EH (cell line): Measurements from ENCODE around the gene FAM90A1.
"Not testable (repeated sequence)": the region's sequence is repeated elsewhere in the genome, so short reads cannot be mapped to it uniquely, and the experiment has no call there.

Source experiments
- DNase-seq: peaks from one replicate; pipeline ENCODE4 v3.0.0-alpha.2; 2015; ENCODE audit warnings: low read depth

FAM90A1 gene, protein sequence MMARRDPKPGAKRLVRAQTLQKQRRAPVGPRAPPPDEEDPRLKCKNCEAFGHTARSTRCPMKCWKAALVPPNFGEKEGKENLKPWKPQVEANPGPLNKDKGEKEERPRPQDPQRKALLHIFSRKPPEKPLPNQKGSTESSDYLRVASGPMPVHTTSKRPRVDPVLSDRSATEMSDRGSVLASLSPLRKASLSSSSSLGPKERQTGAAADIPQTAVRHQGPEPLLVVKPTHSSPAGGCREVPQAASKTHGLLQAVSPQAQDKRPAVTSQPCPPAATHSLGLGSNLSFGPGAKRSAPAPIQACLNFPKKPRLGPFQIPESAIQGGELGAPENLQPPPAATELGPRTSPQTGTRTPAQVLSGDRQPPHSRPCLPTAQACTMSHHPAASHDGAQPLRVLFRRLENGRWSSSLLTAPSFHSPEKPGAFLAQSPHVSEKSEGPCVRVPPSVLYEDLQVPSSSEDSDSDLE

DNA sequence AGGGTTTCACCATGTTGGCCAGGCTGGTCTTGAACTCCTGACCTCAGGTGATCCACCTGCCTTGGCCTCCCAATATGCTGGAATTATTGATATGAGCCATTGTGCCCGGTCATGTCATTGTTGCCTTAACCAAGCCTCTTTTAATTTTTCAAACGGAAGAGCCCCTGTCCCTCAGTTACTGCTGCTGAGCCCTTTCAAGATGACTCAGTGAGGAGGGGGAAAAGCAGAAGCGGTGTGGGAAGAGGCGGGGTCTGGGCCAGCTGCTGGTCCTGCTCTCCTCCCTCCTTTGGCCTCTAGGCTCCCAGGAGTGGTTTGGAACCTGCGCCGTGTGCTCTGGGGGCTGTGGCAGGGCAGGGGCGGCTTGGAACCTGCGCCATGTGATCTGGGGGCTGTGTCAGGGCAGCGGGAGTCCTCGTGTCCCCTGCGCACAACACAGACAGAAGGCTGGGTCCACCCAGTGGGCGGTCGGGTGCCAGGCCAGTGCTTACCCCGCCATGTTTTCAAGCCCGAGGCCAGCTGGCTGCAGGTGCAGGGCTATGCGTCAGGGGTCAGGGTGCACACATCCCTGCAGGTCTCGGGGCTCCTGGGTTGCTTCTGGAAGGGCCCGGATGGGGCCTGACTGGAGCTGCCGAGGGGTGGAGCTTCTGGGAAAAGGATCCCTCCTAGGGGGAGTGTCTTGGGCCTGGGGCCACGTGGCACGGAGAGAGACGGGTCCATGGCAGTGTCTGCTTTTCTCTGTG lies at the start of gene FAM90A1:
FAM90A1 (minus strand) TSS at position 627 of the 740 bp plus-strand sequence. CDS start 2,786 bp downstream, outside the sequence.
- peak; percentile 25 for DNase-seq

GRCh38 chr12:8276397-8276796 lies 49.0 kb upstream of the FAM90A1 start:
- DNase-seq = not testable (repeated sequence)

DNA sequence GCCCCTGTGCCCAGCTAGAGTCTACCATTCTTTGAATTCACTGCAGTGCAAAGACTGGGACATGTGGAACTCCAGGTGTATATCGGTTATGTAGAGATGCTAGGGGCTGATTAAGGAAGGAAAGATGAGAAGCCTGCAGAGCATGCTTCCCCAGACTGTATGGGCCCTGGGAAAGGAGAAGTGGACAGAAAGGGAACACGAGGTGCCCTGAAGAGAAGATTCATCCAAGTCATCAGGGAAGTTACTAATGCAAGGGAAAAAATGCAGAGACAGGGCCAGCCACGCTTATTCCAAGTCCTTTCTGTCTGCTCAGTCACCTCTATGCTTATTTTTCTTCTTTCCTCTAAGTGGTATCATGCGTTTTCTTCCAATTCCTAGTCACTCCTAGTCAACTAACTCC lies 39.3 kb upstream of the FAM90A1 start:
- DNase-seq = not testable (repeated sequence)

DNA sequence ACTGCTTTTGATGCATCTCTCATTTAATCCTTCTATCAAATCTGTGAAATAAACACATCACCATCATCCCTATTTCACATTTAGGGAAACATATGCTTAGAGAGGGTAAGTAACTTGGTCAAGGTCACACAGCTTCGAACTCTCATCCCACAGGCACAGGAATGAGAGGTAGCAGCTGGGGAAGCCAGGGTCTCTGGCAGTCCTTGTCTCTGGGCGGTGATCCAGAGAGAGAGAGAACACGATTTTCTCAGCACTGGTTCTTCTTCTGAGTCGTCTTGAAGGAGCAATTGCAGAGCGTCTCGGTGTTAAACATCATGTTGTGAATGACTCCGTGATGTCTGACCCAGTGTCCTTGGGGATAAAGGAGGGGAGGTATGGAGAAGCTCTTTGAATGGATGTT lies 36.8 kb upstream of the FAM90A1 start:
- not testable (repeated sequence) for DNase-seq

DNA sequence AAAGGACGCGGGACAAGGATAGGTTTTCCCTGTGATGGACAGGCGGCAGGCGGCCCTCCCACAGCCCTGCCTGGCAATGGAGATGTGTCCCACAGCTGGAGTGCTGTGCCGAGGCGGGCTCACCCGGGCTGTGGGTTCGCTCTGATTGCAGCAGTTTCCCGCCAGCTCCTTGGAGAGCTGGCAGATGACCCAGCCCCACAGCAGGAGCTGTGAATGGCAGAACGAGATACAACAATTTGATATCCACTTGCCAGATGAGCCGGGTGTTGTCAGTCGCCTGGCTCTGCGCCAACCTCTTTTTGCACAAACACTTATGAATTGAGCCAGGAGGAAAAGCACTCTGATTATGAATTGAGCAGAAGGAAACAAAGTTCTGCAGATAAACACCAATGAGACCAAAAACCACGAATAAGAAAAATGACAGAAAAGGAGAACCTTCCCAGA lies 33.7 kb upstream of the FAM90A1 start:
- not testable (repeated sequence) for DNase-seq

GRCh38 chr12:8256356-8256755 lies 28.9 kb upstream of the FAM90A1 start:
- not testable (repeated sequence) for DNase-seq

GRCh38 chr12:8254705-8255104 lies 27.3 kb upstream of the FAM90A1 start:
- DNase-seq = not testable (repeated sequence)

DNA sequence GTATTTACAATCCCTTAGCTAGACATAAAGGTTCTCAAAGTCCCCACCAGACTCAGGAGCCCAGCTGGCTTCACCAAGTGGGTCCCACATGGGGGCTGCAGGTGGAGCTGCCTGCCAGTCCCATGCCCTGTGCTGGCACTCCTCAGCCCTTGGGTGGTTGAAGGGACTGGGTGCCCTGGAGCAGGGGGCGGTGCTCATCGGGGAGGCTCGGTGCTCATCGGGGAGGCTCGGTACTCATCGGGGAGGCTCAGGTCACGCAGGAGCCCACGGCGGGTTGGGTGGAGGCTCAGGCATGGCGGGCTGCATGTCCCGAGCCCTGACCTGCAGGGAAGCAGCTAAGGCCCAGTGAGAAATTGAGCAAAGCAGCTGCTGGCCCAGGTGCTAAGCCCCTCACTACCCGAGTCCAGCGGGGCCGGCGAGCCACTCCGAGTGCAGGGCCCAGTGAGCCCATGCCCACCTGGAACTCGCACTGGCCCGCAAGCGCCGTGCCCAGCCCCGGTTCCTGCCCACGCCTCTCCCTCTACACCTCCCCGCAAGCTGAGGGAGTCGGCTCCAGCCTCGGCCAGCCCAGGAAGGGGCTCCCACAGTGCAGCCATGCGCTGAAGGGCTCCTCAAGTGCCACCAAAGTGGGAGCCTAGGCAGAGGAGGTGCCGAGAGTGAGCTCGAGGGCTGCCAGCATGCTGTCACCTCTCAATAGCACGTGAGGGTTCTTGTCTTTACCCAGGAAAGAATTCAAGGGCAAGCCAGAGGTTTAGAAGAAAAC lies 24.8 kb upstream of the FAM90A1 start:
- DNase-seq = not testable (repeated sequence)

GRCh38 chr12:8251616-8252015 lies 24.2 kb upstream of the FAM90A1 start:
- peak; percentile 14 for DNase-seq

DNA sequence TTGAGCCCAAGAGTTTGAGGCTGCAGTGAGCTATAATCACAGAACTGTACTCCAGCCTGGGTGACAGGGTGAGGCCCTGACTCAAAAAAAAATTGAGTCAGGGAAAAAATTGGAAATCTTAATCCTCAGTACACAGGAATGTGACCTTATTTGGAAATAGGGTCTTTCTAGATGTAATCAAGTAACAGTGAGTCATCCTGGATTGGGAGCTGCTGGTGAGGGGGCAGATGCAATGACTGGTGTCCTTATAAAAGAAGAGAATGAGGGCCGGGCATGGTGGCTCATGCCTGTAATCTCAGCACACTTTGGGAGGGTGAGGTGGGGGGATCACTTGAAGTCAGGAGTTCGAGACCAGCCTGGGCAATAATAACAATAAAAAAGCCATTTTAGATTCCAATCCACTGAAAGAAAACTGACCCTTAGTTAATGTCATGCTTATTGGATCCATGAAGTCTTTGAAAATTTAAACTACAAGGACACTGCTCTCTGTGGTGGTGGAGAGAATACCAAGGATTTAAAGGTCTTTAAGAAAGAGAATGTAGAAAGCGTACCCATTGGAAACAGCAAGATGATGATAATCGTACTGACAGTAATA lies 19.6 kb upstream of the FAM90A1 start:
- peak; percentile 88 for DNase-seq

GRCh38 chr12:8243682-8244161 lies 16.3 kb upstream of the FAM90A1 start:
- DNase-seq = not testable (repeated sequence)

DNA sequence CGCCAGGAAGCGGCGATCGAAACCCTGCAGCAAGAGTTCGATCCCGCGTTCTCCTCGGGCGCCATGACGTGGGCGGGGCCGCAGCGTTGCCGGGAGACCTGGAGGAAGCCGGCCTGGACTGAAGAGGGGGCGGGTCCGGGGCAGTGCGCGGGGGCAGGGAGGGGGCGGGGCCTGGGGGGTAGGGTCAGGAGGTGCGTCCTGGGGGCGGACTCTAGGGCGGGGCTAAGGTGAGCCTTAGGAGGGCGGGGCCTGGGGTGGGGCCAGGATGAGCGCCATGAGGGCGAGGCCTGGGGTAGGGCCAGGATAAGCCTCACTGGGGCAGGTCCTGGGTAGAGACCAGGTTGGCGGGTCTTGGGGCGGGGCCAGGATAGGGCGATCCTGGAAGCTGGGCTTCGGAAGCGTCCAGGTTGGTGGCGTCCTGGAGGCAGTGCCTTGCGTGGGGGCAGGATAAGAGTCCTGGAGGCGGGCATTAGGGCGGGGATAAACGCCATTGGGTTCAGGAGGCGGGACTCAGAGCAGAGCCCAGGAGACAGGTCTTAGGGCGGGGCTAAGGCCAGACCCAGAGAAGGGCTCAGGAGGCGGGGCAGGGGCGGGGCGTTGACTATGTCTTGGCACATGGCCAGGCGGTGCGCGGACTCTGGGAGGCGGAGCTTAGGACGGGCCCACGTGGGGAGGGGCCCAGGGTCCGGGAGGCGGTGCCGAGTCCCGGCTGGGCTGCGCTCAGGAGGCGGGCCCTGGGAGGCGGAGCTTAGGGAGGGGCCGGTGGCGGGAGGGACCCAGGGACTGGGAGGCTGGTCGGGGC lies 15.7 kb upstream of the FAM90A1 start:
- peak; percentile 97 for DNase-seq

DNA sequence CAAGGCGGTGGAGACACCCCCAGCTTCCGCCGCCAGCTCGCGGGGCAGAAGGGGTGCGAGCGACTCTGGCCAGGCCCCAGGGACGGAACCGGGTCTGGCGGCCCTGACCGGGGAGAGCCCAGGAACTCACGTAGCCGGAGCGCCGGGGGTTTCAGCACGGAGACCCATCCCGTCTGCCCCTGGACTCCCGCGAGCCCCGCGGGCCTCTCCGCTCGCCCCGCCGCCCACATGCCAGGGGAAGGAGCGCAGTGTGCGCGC lies 15.1 kb upstream of the FAM90A1 start:
- DNase-seq = not testable (repeated sequence)

GRCh38 chr12:8241917-8242621 lies 14.7 kb upstream of the FAM90A1 start:
- DNase-seq = peak; percentile 77

DNA sequence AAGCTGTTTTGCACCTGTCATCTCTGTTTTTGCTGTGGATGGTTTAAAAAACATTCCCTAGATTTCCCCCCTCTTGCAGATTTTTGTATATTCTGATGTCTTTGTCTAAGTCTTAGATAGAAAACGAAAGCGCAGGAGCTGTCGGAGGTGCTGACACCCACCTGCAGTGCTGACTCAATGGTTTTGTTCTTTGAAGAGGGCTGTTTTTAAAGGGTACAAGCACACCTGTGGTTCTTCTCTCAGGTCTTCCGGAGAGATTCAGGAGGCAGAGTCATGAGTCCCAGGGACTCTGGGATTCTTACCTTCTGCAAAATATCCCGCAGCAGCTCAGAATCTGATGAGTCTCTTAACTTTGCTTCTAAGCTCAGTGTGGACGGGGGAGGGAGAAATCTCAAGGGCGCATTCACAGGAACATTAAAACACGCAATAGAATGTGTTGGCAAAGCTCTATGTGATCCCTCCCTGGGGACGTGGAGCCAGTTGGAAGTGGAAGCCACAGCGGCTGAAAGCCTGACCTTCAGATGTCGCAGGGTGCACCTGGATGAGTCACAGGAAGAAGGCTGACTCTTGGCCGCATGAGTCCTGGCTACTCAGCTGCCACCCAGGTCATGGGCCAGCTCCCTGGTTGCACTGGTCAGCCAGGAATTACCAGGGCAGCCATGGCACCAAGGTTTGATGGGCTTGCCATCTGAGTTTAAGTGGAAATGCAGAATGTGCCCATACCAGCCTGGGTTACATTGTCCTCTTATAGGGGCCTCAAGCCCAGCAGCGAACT lies 13.1 kb upstream of the FAM90A1 start:
- DNase-seq = not testable (repeated sequence)

- not testable (repeated sequence) for DNase-seq
These were observed 9.6 kb upstream of the FAM90A1 start for GRCh38 chr12:8237031-8237430.

DNA sequence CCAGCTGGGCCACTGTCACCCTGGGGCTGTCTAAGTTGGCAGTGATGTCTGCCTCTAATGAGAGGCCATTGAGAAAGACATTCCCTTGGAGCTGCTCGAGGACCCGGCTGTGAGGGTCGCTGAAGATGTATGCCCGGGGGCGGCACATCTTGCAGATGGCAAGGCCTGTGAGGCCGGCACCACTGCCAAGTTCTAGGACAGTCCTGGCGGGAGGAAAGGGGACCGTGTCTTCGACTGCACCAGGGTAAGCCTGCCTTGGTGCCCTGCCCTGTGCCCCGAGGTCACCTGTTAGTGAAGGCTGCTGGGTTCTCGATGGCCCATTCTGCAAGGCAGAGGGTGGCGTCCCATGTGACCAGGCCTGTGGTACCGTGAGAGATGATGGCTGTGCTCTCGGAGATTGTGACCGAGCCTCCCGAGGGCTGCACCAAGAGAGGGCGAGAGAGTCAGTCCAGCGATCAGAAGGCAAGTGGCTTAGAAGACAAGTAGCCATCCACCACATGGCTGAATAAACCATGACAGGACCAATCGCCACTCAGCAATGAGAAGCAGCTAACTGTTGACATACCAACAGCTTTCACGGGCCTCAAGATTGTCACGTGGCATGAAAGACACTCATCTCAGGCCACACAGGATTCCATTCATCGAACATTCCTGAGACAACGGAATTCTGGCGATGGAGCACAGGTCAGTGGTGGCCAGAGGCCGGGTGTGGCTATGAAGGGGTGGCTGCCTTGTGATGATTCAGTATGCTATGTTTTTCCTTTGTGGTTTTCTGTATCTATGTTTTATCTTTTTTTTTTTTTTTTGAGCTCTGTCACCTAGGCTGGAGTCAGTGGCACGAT lies 8.1 kb upstream of the FAM90A1 start:
- peak; percentile 96 for DNase-seq

DNA sequence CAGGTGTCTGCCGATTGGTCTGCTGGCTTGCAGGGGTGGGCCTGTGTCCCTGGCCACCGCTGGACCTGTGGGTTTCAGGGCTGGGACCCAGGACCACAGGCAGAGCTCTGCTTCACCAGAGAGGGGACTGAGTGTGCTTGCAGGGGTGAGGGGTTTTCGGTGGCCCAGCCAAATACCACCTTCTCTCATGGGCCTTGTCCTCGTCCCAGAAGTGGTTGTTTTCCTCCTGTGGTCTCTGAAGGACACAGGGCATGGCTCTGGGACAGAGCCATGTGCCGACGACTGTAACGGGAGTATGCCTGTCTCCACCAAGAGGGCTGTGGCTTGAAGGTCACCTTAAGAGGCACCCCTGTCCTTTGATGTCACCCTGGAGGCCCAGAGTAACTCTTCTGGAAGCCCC lies 7.3 kb upstream of the FAM90A1 start:
- not testable (repeated sequence) for DNase-seq
